ENCODE results near the gene SPTBN5. TPM values are rescaled to one million over a fixed set of nuclear protein-coding genes. Genes with fewer than 3 reads are reported as not detected.
A peak's percentile ranks its signal among the peaks of the same experiment; 100 is the strongest.

The SPTBN5 gene
- total RNA-seq, 1 donor from 2014 or later: 3.2 TPM

DNA sequence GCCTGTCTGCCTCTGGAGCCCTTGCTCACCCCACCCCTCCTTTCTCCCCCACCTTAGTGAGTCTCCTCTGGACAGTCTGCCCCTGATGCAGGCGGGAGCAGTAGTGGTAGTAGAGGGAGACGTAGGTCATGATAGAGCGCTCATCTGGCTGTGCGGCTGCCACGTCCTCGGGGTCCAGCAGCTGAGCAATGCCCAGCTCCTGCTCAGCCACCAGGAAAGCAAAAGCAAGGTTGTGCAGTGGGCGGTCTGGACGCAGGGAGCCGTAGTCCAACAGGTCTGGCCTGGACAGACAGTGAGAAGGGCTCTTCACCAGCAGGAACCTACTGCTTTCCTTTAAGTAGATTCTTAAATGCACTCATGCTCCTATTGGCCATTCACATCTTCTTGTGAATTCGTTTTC lies 6.7 kb downstream of the SPTBN5 start:
- no peak for TF ChIP-seq CTCF (IDR thresholded peaks at IDR 0.05)
- Mint-ChIP-seq H3K36me3 (ENCODE audit: unreplicated experiment) (no peaks in the 10 kb centered on the region), H3K27ac (ENCODE audit: unreplicated experiment) (no peak overlapping the region), H3K27me3 (ENCODE audit: unreplicated experiment) (no peaks in the 10 kb centered on the region), H3K9me3 (ENCODE audit: unreplicated experiment) (no peaks in the 10 kb centered on the region), H3K4me3 (ENCODE audit: unreplicated experiment) (no peak overlapping the region), H3K4me1 (ENCODE audit: unreplicated experiment) (peaks cover 11% of the 10 kb centered on the region)
- DNase-seq (ENCODE audit: extremely low spot score, unreplicated experiment): no peak

GRCh38 chr15:41886741-41887140 lies 7.1 kb downstream of the SPTBN5 start:
- Mint-ChIP-seq H3K36me3 (ENCODE audit: unreplicated experiment) (no peaks in the 10 kb centered on the region), H3K9me3 (ENCODE audit: unreplicated experiment) (no peaks in the 10 kb centered on the region), H3K4me1 (ENCODE audit: unreplicated experiment) (peaks cover 11% of the 10 kb centered on the region), H3K27me3 (ENCODE audit: unreplicated experiment) (no peaks in the 10 kb centered on the region), H3K27ac (ENCODE audit: unreplicated experiment) (no peak overlapping the region), H3K4me3 (ENCODE audit: unreplicated experiment) (no peak overlapping the region)
- TF ChIP-seq CTCF (IDR thresholded peaks at IDR 0.05): no peak
- no peak for DNase-seq (ENCODE audit: extremely low spot score, unreplicated experiment)

GRCh38 chr15:41885841-41886240 lies 8.0 kb downstream of the SPTBN5 start:
- no peaks in the 10 kb centered on the region for H3K27me3 Mint-ChIP-seq (ENCODE audit: unreplicated experiment)
- no peak for DNase-seq (ENCODE audit: extremely low spot score, unreplicated experiment)
- no peaks in the 10 kb centered on the region for H3K9me3 Mint-ChIP-seq (ENCODE audit: unreplicated experiment)
- H3K4me1 Mint-ChIP-seq (ENCODE audit: unreplicated experiment): peaks cover 11% of the 10 kb centered on the region
- H3K36me3 Mint-ChIP-seq (ENCODE audit: unreplicated experiment): no peaks in the 10 kb centered on the region
- no peak overlapping the region for H3K4me3 Mint-ChIP-seq (ENCODE audit: unreplicated experiment)
- no peak overlapping the region for H3K27ac Mint-ChIP-seq (ENCODE audit: unreplicated experiment)
- TF ChIP-seq CTCF (IDR thresholded peaks at IDR 0.05): no peak

GRCh38 chr15:41885321-41885720 lies 8.5 kb downstream of the SPTBN5 start:
- no peaks in the 10 kb centered on the region for H3K27me3 Mint-ChIP-seq (ENCODE audit: unreplicated experiment)
- no peak overlapping the region for H3K4me3 Mint-ChIP-seq (ENCODE audit: unreplicated experiment)
- peaks cover 11% of the 10 kb centered on the region for H3K4me1 Mint-ChIP-seq (ENCODE audit: unreplicated experiment)
- H3K9me3 Mint-ChIP-seq (ENCODE audit: unreplicated experiment): no peaks in the 10 kb centered on the region
- DNase-seq (ENCODE audit: extremely low spot score, unreplicated experiment): no peak
- H3K27ac Mint-ChIP-seq (ENCODE audit: unreplicated experiment): peak overlapping the region; percentile 35
- no peak for TF ChIP-seq CTCF (IDR thresholded peaks at IDR 0.05)
- no peaks in the 10 kb centered on the region for H3K36me3 Mint-ChIP-seq (ENCODE audit: unreplicated experiment)

GRCh38 chr15:41884458-41884857 lies 9.4 kb downstream of the SPTBN5 start:
- DNase-seq (ENCODE audit: extremely low spot score, unreplicated experiment): no peak

More at GRCh38 chr15:41884458-41884857, 9.4 kb downstream of the SPTBN5 start:
- Mint-ChIP-seq H3K4me1 (ENCODE audit: unreplicated experiment) (peaks cover 11% of the 10 kb centered on the region), H3K27me3 (ENCODE audit: unreplicated experiment) (no peaks in the 10 kb centered on the region), H3K4me3 (ENCODE audit: unreplicated experiment) (no peak overlapping the region), H3K27ac (ENCODE audit: unreplicated experiment) (no peak overlapping the region), H3K9me3 (ENCODE audit: unreplicated experiment) (no peaks in the 10 kb centered on the region), H3K36me3 (ENCODE audit: unreplicated experiment) (no peaks in the 10 kb centered on the region)
- no peak for TF ChIP-seq CTCF (IDR thresholded peaks at IDR 0.05)
